WTC11 (cell line): ENCODE results near the gene TNFRSF13B. TPM values are rescaled to one million over a fixed set of nuclear protein-coding genes. Genes with fewer than 3 reads are reported as not detected.

ENCODE experiments used
- ATAC-seq: fragments of 200-7000 bp; cut with Tn5 transposase; 2 replicates; pipeline ENCODE4 v1.10.0; 2021; ENCODE audit warnings: mild to moderate bottlenecking, moderate library complexity
- CTCF ChIA-PET: fragments of 300-600 bp; sonication (Branson Sonifier 250); formaldehyde crosslinking; loops from one replicate; lab custom pipeline; 2021; ENCODE audit warnings: antibody characterized with exemption; lab: Charles Lee
- POLR2A ChIA-PET: fragments of 350-600 bp; sonication (Branson Sonifier 250); formaldehyde crosslinking; loops from one replicate; lab custom pipeline; 2021; ENCODE audit warnings: antibody characterized with exemption; lab: Charles Lee
- DNase-seq: peaks from one replicate; pipeline ENCODE4 v3.0.0; 2021; ENCODE audit warnings: low spot score
- H3K27ac Mint-ChIP-seq: 2 replicates; pipeline ENCODE4 v1.8.0; 2021; ENCODE audit warnings: mixed read lengths
- H3K27me3 Mint-ChIP-seq: 2 replicates; pipeline ENCODE4 v1.8.0; 2021; ENCODE audit warnings: low read depth, mild to moderate bottlenecking, moderate library complexity, mixed read lengths
- H3K36me3 Mint-ChIP-seq: 2 replicates; pipeline ENCODE4 v1.8.0; 2021; ENCODE audit warnings: mixed read lengths
- H3K4me1 Mint-ChIP-seq: 2 replicates; pipeline ENCODE4 v1.8.0; 2022; ENCODE audit warnings: mixed read lengths
- H3K4me3 Mint-ChIP-seq: 2 replicates; pipeline ENCODE4 v1.8.0; 2021; ENCODE audit warnings: mild to moderate bottlenecking, moderate library complexity, mixed read lengths
- H3K9me3 Mint-ChIP-seq: 2 replicates; pipeline ENCODE4 v1.8.0; 2021; ENCODE audit warnings: mixed read lengths
- CREB1 ChIP-seq: sonication (generic); formaldehyde crosslinking; IDR thresholded peaks from 2 replicates; pipeline ENCODE4 v1.8.0; 2023; ENCODE audit warnings: mild to moderate bottlenecking, missing genetic modification reagents
- EMX1 ChIP-seq: fragments of 250-450 bp; sonication (Bioruptor Pico); IDR thresholded peaks from 2 replicates; pipeline ENCODE4 v1.8.0; 2021; ENCODE audit warnings: mild to moderate bottlenecking
- FOXJ3 ChIP-seq: sonication (generic); formaldehyde crosslinking; IDR thresholded peaks from 2 replicates; pipeline ENCODE4 v1.9.0; 2021; ENCODE audit warnings: missing genetic modification reagents, mild to moderate bottlenecking, borderline replicate concordance
- FOXP1 ChIP-seq: sonication (generic); formaldehyde crosslinking; IDR thresholded peaks from 2 replicates; pipeline ENCODE4 v1.8.0; 2022; ENCODE audit warnings: missing genetic modification reagents, mild to moderate bottlenecking, moderate library complexity, borderline replicate concordance
- HMGA2 ChIP-seq: fragments of 250-450 bp; sonication (Bioruptor Pico); IDR thresholded peaks from 2 replicates; pipeline ENCODE4 v1.4.0; 2021; ENCODE audit warnings: mild to moderate bottlenecking, moderate library complexity
- JAZF1 ChIP-seq: fragments of 250-450 bp; sonication (Bioruptor Pico); IDR thresholded peaks from 2 replicates; pipeline ENCODE4 v1.9.0; 2021; ENCODE audit warnings: moderate library complexity, mild to moderate bottlenecking, inconsistent platforms
- MXD4 ChIP-seq: fragments of 250-450 bp; sonication (Bioruptor Pico); IDR thresholded peaks from 2 replicates; pipeline ENCODE4 v1.8.0; 2021; ENCODE audit warnings: mild to moderate bottlenecking, moderate library complexity, borderline replicate concordance
- MYBL2 ChIP-seq: sonication (generic); formaldehyde crosslinking; IDR thresholded peaks from 2 replicates; pipeline ENCODE4 v1.8.1; 2023; ENCODE audit warnings: mild to moderate bottlenecking, moderate library complexity, missing genetic modification reagents
- SP1 ChIP-seq: sonication (generic); formaldehyde crosslinking; conservative IDR thresholded peaks from 2 replicates; pipeline ENCODE4 v1.8.1; 2022; ENCODE audit warnings: missing genetic modification reagents
- ZNF232 ChIP-seq: sonication (generic); formaldehyde crosslinking; IDR thresholded peaks from 2 replicates; pipeline ENCODE4 v1.8.0; 2022; ENCODE audit warnings: mild to moderate bottlenecking, missing genetic modification reagents
- ZNF423 ChIP-seq: fragments of 250-450 bp; sonication (Bioruptor Pico); IDR thresholded peaks from 2 replicates; pipeline ENCODE4 v2.1.2; 2022; ENCODE audit warnings: mild to moderate bottlenecking, moderate library complexity
- total RNA-seq: library from RNA; stranded (reverse); gene quantifications from 3 replicates; pipeline ENCODE4 v1.2.3, GENCODE V29; 2021
- TF ChIP-seq, protein P1 (sequence below): sonication (generic); formaldehyde crosslinking; IDR thresholded peaks from 2 replicates; pipeline ENCODE4 v1.8.0; 2023; ENCODE audit warnings: mild to moderate bottlenecking, missing genetic modification reagents
- TF ChIP-seq, protein P2 (sequence below): fragments of 250-450 bp; sonication (Bioruptor Pico); conservative IDR thresholded peaks from 2 replicates; pipeline ENCODE4 v1.9.0; 2021; ENCODE audit warnings: mild to moderate bottlenecking
- TF ChIP-seq, protein P3 (sequence below): sonication (generic); formaldehyde crosslinking; IDR thresholded peaks from 2 replicates; pipeline ENCODE4 v1.8.1; 2022; ENCODE audit warnings: mild to moderate bottlenecking, missing genetic modification reagents, moderate library complexity, borderline replicate concordance
- TF ChIP-seq, protein P4 (sequence below): sonication (generic); formaldehyde crosslinking; IDR thresholded peaks from 2 replicates; pipeline ENCODE4 v1.8.1; 2022; ENCODE audit warnings: missing genetic modification reagents, borderline replicate concordance
- TF ChIP-seq, protein P5 (sequence below): fragments of 250-450 bp; sonication (Bioruptor Pico); IDR thresholded peaks from 2 replicates; pipeline ENCODE4 v1.9.0; 2021; ENCODE audit warnings: mild to moderate bottlenecking, borderline replicate concordance
- TF ChIP-seq, protein P6 (sequence below): sonication (generic); formaldehyde crosslinking; conservative IDR thresholded peaks from 2 replicates; pipeline ENCODE4 v1.8.1; 2022; ENCODE audit warnings: mild to moderate bottlenecking, missing genetic modification reagents
- TF ChIP-seq, protein P7 (sequence below): sonication (generic); formaldehyde crosslinking; IDR thresholded peaks from 2 replicates; pipeline ENCODE4 v1.8.1; 2023; ENCODE audit warnings: mild to moderate bottlenecking, missing genetic modification reagents, moderate library complexity

Gene TNFRSF13B
- total RNA-seq, 1 experiment from 2014 or later, result not detected

DNA sequence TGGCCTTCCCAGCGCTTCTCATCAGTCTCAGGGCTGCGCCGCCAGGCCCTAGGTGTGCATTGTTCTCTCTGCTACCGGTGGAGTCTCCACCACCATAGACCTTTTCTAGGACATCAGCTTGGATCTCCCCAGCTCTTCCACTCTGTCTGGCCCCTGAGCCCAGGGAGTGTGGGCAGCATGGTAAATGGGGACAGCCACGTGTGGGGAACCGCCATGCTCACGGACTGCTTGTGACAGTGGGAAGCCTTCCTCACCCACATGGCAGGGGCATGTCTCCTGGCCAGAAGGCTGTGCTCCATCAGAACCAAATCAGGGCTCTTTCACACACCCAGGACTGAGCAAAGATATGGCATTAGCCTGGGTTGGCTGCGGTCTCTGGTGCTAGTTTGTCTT is 51.3 kb downstream of the TNFRSF13B start:
- DNase-seq, result peak; percentile 1
- ChIA-PET CTCF (interaction anchor here (0.7 to 1.3 kb wide), 3 partner anchors 26 to 72 kb away, joined by 3 to 7 read pairs (median 3); no protein-coding TSS in a partner anchor), POLR2A (no interaction called here)
- Mint-ChIP-seq H3K27ac (no peak overlapping the region), H3K36me3 (no peaks in the 10 kb centered on the region), H3K4me1 (peaks cover 7% of the 10 kb centered on the region; the same call in 1 of the 2 replicates), H3K9me3 (no peaks in the 10 kb centered on the region), H3K27me3 (no peaks in the 10 kb centered on the region), H3K4me3 (no peak overlapping the region)
- no peak for TF ChIP-seq MYBL2 (CRISPR knock-in tag)
- TF ChIP-seq, protein P1, sequence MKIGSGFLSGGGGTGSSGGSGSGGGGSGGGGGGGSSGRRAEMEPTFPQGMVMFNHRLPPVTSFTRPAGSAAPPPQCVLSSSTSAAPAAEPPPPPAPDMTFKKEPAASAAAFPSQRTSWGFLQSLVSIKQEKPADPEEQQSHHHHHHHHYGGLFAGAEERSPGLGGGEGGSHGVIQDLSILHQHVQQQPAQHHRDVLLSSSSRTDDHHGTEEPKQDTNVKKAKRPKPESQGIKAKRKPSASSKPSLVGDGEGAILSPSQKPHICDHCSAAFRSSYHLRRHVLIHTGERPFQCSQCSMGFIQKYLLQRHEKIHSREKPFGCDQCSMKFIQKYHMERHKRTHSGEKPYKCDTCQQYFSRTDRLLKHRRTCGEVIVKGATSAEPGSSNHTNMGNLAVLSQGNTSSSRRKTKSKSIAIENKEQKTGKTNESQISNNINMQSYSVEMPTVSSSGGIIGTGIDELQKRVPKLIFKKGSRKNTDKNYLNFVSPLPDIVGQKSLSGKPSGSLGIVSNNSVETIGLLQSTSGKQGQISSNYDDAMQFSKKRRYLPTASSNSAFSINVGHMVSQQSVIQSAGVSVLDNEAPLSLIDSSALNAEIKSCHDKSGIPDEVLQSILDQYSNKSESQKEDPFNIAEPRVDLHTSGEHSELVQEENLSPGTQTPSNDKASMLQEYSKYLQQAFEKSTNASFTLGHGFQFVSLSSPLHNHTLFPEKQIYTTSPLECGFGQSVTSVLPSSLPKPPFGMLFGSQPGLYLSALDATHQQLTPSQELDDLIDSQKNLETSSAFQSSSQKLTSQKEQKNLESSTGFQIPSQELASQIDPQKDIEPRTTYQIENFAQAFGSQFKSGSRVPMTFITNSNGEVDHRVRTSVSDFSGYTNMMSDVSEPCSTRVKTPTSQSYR (CRISPR knock-in tag), result no peak
- no peak for TF ChIP-seq JAZF1
- no peak for TF ChIP-seq MXD4
- no peak for TF ChIP-seq ZNF423 (CRISPR knock-in tag)
- no peak for TF ChIP-seq HMGA2 (CRISPR knock-in tag)
- TF ChIP-seq FOXJ3, result no peak
- TF ChIP-seq, protein P2, sequence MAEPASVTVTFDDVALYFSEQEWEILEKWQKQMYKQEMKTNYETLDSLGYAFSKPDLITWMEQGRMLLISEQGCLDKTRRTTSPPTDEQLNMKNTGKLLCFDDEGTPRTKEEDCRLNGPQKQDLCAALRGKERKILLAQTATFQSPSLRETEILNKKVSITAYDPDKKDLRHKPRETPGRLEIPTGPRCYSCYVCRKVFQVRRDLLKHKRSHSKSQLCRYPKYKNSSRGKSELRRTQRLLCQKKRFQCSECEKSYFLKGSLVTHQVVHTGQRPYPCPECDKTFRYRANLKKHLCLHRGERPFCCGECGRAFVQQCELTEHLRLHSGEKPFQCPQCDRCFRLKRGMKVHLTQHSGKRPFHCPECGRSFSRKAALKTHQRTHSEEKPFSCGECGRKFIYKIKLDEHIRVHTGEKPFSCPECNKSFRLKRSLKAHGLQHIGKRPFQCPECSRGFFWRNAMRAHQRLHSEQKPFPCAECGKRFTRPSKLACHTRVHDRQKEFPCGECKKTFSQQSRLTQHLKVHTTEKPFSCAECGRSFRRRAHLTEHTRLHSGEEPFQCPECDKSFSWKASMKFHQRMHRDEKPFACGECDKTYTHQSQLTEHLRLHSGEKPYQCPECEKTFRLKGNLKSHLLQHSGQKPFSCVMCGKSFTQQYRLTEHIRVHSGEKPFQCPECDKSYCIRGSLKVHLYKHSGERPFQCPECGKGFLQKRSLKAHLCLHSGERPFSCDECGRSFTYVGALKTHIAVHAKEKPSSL (CRISPR knock-in tag), result no peak
- TF ChIP-seq, protein P3, sequence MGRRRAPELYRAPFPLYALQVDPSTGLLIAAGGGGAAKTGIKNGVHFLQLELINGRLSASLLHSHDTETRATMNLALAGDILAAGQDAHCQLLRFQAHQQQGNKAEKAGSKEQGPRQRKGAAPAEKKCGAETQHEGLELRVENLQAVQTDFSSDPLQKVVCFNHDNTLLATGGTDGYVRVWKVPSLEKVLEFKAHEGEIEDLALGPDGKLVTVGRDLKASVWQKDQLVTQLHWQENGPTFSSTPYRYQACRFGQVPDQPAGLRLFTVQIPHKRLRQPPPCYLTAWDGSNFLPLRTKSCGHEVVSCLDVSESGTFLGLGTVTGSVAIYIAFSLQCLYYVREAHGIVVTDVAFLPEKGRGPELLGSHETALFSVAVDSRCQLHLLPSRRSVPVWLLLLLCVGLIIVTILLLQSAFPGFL, result no peak
- no peak for TF ChIP-seq EMX1 (CRISPR knock-in tag)
- no peak for TF ChIP-seq SP1 (CRISPR knock-in tag)
- TF ChIP-seq, protein P4, sequence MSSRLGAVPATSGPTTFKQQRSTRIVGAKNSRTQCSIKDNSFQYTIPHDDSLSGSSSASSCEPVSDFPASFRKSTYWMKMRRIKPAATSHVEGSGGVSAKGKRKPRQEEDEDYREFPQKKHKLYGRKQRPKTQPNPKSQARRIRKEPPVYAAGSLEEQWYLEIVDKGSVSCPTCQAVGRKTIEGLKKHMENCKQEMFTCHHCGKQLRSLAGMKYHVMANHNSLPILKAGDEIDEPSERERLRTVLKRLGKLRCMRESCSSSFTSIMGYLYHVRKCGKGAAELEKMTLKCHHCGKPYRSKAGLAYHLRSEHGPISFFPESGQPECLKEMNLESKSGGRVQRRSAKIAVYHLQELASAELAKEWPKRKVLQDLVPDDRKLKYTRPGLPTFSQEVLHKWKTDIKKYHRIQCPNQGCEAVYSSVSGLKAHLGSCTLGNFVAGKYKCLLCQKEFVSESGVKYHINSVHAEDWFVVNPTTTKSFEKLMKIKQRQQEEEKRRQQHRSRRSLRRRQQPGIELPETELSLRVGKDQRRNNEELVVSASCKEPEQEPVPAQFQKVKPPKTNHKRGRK, result no peak
- TF ChIP-seq, protein P5, sequence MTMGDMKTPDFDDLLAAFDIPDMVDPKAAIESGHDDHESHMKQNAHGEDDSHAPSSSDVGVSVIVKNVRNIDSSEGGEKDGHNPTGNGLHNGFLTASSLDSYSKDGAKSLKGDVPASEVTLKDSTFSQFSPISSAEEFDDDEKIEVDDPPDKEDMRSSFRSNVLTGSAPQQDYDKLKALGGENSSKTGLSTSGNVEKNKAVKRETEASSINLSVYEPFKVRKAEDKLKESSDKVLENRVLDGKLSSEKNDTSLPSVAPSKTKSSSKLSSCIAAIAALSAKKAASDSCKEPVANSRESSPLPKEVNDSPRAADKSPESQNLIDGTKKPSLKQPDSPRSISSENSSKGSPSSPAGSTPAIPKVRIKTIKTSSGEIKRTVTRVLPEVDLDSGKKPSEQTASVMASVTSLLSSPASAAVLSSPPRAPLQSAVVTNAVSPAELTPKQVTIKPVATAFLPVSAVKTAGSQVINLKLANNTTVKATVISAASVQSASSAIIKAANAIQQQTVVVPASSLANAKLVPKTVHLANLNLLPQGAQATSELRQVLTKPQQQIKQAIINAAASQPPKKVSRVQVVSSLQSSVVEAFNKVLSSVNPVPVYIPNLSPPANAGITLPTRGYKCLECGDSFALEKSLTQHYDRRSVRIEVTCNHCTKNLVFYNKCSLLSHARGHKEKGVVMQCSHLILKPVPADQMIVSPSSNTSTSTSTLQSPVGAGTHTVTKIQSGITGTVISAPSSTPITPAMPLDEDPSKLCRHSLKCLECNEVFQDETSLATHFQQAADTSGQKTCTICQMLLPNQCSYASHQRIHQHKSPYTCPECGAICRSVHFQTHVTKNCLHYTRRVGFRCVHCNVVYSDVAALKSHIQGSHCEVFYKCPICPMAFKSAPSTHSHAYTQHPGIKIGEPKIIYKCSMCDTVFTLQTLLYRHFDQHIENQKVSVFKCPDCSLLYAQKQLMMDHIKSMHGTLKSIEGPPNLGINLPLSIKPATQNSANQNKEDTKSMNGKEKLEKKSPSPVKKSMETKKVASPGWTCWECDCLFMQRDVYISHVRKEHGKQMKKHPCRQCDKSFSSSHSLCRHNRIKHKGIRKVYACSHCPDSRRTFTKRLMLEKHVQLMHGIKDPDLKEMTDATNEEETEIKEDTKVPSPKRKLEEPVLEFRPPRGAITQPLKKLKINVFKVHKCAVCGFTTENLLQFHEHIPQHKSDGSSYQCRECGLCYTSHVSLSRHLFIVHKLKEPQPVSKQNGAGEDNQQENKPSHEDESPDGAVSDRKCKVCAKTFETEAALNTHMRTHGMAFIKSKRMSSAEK (CRISPR knock-in tag), result no peak
- TF ChIP-seq, protein P6, sequence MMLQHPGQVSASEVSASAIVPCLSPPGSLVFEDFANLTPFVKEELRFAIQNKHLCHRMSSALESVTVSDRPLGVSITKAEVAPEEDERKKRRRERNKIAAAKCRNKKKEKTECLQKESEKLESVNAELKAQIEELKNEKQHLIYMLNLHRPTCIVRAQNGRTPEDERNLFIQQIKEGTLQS (CRISPR knock-in tag), result no peak
- TF ChIP-seq FOXP1, result no peak
- TF ChIP-seq ZNF232 (CRISPR knock-in tag), result no peak
- no peak for TF ChIP-seq CREB1 (CRISPR knock-in tag)
- TF ChIP-seq, protein P7, sequence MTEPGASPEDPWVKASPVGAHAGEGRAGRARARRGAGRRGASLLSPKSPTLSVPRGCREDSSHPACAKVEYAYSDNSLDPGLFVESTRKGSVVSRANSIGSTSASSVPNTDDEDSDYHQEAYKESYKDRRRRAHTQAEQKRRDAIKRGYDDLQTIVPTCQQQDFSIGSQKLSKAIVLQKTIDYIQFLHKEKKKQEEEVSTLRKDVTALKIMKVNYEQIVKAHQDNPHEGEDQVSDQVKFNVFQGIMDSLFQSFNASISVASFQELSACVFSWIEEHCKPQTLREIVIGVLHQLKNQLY (CRISPR knock-in tag), result no peak
- no peak for ATAC-seq
